IMR-90 (cell line): Measurements from ENCODE around the gene IQGAP2. TPM values are rescaled to one million over a fixed set of nuclear protein-coding genes. Genes with fewer than 3 reads are reported as not detected.

Source experiments
- ATAC-seq: fragments of 200-7000 bp; cut with Tn5 transposase; 2 replicates; pipeline ENCODE4 v1.9.1; 2020; ENCODE audit warnings: low read depth, mild to moderate bottlenecking, moderate library complexity
- BruUV-seq: library from RNA; stranded (reverse); fragments of 400-500 nt; replicated peaks from 2 replicates; lab custom pipeline; 2021; lab: Mats Ljungman, UMichigan
- CTCF ChIA-PET: fragments of 300-600 bp; formaldehyde crosslinking; extraction: SDS; loops from one replicate; lab custom pipeline; 2021; ENCODE audit warnings: antibody characterized with exemption; lab: Yijun Ruan, JAX
- POLR2A ChIA-PET: fragments of 300-600 bp; sonication (Branson Sonifier 250); formaldehyde crosslinking; loops from one replicate; lab custom pipeline; 2022; ENCODE audit warnings: antibody characterized with exemption; ENCODE audit not compliant: unreplicated experiment; lab: Charles Lee
- DNase-seq: peaks from one replicate; pipeline ENCODE4 v3.0.0; 2013
- H2AFZ ChIP-seq: replicated peaks from 2 replicates; pipeline ENCODE3; 2013; ENCODE audit warnings: low read length, mild to moderate bottlenecking; ENCODE audit not compliant: poor library complexity
- H2AK5ac ChIP-seq: 2 replicates; pipeline ENCODE4 v1.6.1; 2013; ENCODE audit warnings: low read depth, low read length, inconsistent platforms
- H2AK9ac ChIP-seq: replicated peaks from 2 replicates; pipeline ENCODE3; 2013; ENCODE audit warnings: mild to moderate bottlenecking, low read depth, low read length, moderate library complexity; ENCODE audit not compliant: poor library complexity
- H2BK120ac ChIP-seq: 2 replicates; pipeline ENCODE4 v1.6.1; 2013; ENCODE audit warnings: low read depth, low read length, inconsistent platforms
- H2BK15ac ChIP-seq: 3 replicates; pipeline ENCODE4 v1.6.1; 2013; ENCODE audit warnings: low read depth, low read length, inconsistent platforms
- H2BK20ac ChIP-seq: 2 replicates; pipeline ENCODE4 v1.6.1; 2013; ENCODE audit warnings: low read depth, mild to moderate bottlenecking, inconsistent platforms, low read length, moderate library complexity
- H2BK5ac ChIP-seq: 2 replicates; pipeline ENCODE4 v1.6.1; 2013; ENCODE audit warnings: mild to moderate bottlenecking, low read depth, low read length, inconsistent platforms; ENCODE audit not compliant: poor library complexity, severe bottlenecking
- H3K14ac ChIP-seq: replicated peaks from 2 replicates; pipeline ENCODE4 v1.6.1; 2013; ENCODE audit warnings: low read depth, low read length, inconsistent platforms
- H3K18ac ChIP-seq: 2 replicates; pipeline ENCODE4 v1.6.1; 2013; ENCODE audit warnings: low read depth, low read length, control low read depth
- H3K23ac ChIP-seq: 2 replicates; pipeline ENCODE4 v1.6.1; 2013; ENCODE audit warnings: low read depth, low read length, inconsistent platforms
- H3K27ac ChIP-seq: 2 replicates; pipeline ENCODE4 v1.5.1; 2013; ENCODE audit warnings: mild to moderate bottlenecking, control low read depth, low read length; ENCODE audit not compliant: insufficient read depth
- H3K27me3 ChIP-seq: 2 replicates; pipeline ENCODE4 v1.6.1; 2013; ENCODE audit warnings: low read length; ENCODE audit not compliant: control insufficient read depth, insufficient read depth
- H3K36me3 ChIP-seq: 2 replicates; pipeline ENCODE4 v1.6.1; 2013; ENCODE audit warnings: low read length, mixed read lengths; ENCODE audit not compliant: control insufficient read depth, insufficient read depth
- H3K4ac ChIP-seq: 2 replicates; pipeline ENCODE4 v1.6.1; 2013; ENCODE audit warnings: low read depth, low read length, inconsistent platforms
- H3K4me1 ChIP-seq: 2 replicates; pipeline ENCODE4 v1.6.1; 2013; ENCODE audit warnings: low read length, mixed read lengths; ENCODE audit not compliant: control insufficient read depth, insufficient read depth
- H3K4me2 ChIP-seq: 2 replicates; pipeline ENCODE4 v1.6.1; 2013; ENCODE audit warnings: low read depth, mild to moderate bottlenecking, control low read depth, low read length, moderate library complexity
- H3K4me3 ChIP-seq: 2 replicates; pipeline ENCODE4 v1.5.1; 2013; ENCODE audit warnings: low read depth, mild to moderate bottlenecking, control low read depth, low read length, moderate library complexity; ENCODE audit not compliant: insufficient read depth
- H3K56ac ChIP-seq: 2 replicates; pipeline ENCODE4 v1.6.1; 2013; ENCODE audit warnings: low read length, inconsistent platforms; ENCODE audit not compliant: insufficient read depth; ENCODE audit errors: extremely low read depth
- H3K79me1 ChIP-seq, 2 experiments: 2 replicates each; pipeline ENCODE4 v1.6.1; 2013; ENCODE audit warnings: low read length in 2 of 2, inconsistent platforms in 1 of 2, low read depth in 1 of 2
- H3K9ac ChIP-seq: 2 replicates; pipeline ENCODE4 v1.6.1; 2013; ENCODE audit warnings: low read depth, low read length, control low read depth
- H3K9me1 ChIP-seq: 2 replicates; pipeline ENCODE4 v1.6.1; 2013; ENCODE audit warnings: low read length, inconsistent platforms; ENCODE audit not compliant: insufficient read depth
- H3K9me3 ChIP-seq: 2 replicates; pipeline ENCODE4 v1.6.1; 2013; ENCODE audit warnings: low read length; ENCODE audit not compliant: control insufficient read depth, insufficient read depth
- H4K20me1 ChIP-seq: 2 replicates; pipeline ENCODE4 v1.6.1; 2013; ENCODE audit warnings: low read length, inconsistent platforms; ENCODE audit not compliant: insufficient read depth
- H4K5ac ChIP-seq: 2 replicates; pipeline ENCODE4 v1.6.1; 2013; ENCODE audit warnings: mild to moderate bottlenecking, low read depth, low read length, control low read depth
- H4K8ac ChIP-seq, 2 experiments: 2 replicates each; pipeline ENCODE4 v1.6.1; 2013; ENCODE audit warnings: low read depth in 2 of 2, low read length in 2 of 2, control low read depth in 1 of 2, inconsistent platforms in 1 of 2
- H4K91ac ChIP-seq: 2 replicates; pipeline ENCODE4 v1.6.1; 2013; ENCODE audit warnings: low read depth, low read length, inconsistent platforms; ENCODE audit not compliant: insufficient read depth
- CEBPB ChIP-seq: IDR thresholded peaks from 2 replicates; pipeline ENCODE4 v1.6.1; 2012; ENCODE audit warnings: low read depth, low read length, improper control_type of control experiment
- CHD1 ChIP-seq: IDR thresholded peaks from 2 replicates; pipeline ENCODE4 v1.6.1; 2012; ENCODE audit warnings: low read depth, low read length, improper control_type of control experiment
- MAFK ChIP-seq: IDR thresholded peaks from 2 replicates; pipeline ENCODE4 v1.6.1; 2012; ENCODE audit warnings: low read depth, low read length, improper control_type of control experiment
- MAZ ChIP-seq: IDR thresholded peaks from 2 replicates; pipeline ENCODE4 v1.6.1; 2012; ENCODE audit warnings: low read depth, mild to moderate bottlenecking, low read length, improper control_type of control experiment, moderate library complexity, borderline replicate concordance
- MXI1 ChIP-seq: IDR thresholded peaks from 2 replicates; pipeline ENCODE4 v1.6.1; 2012; ENCODE audit warnings: low read depth, mild to moderate bottlenecking, low read length, moderate library complexity, borderline replicate concordance
- NFE2L2 ChIP-seq: fragments of 150-350 bp; IDR thresholded peaks from 2 replicates; pipeline ENCODE4 v1.6.1; 2016; ENCODE audit warnings: low read depth, mild to moderate bottlenecking, low read length
- POLR2A ChIP-seq: IDR thresholded peaks from 2 replicates; pipeline ENCODE4 v1.6.1; 2012; ENCODE audit warnings: mild to moderate bottlenecking, low read depth, low read length
- RCOR1 ChIP-seq: IDR thresholded peaks from 2 replicates; pipeline ENCODE4 v1.6.1; 2012; ENCODE audit warnings: mild to moderate bottlenecking, low read length, improper control_type of control experiment; ENCODE audit not compliant: insufficient replicate concordance
- SMC3 ChIP-seq: fragments of 150-350 bp; IDR thresholded peaks from 2 replicates; pipeline ENCODE4 v1.6.1; 2016; ENCODE audit warnings: low read depth, mild to moderate bottlenecking, antibody characterized with exemption, low read length, moderate library complexity
- WGBS, 2 experiments: methylation state at CpG; one replicate each; pipeline versions ENCODE4 v1.1.5 to v1.1.7; 2013; ENCODE audit warnings: missing lambda C conversion rate in 2 of 2; ENCODE audit not compliant: insufficient read length in 1 of 2; ENCODE audit errors: extremely low coverage in 2 of 2; 5-methylcytosine and 5-hydroxymethylcytosine counted together
- dilution Hi-C: fragments of 300-500 bp; cut with HindIII; formaldehyde crosslinking; loops from one replicate; pipeline ENCODE4 v1.14.3; 2018; ENCODE audit warnings: low sequenced_read_pairs; ENCODE audit not compliant: unreplicated experiment
- in situ Hi-C: fragments of 300-500 bp; cut with MboI; formaldehyde crosslinking; loops from 3 replicates; pipeline ENCODE4 v1.14.3; 2019; ENCODE audit warnings: low sequenced_read_pairs, inconsistent platforms, mixed read lengths
- intact Hi-C: fragments of 100-400 bp; cut with micrococcal nuclease; formaldehyde crosslinking; loops from 2 replicates; pipeline ENCODE4 v1.10.0; 2022
- polyA plus RNA-seq, 3 experiments: library from polyadenylated mRNA; depleted of rRNA; stranded (reverse); fragments of >200 nt; gene quantifications; 2 replicates each; pipeline ENCODE4 v1.2.3, GENCODE V29; 2012; ENCODE audit warnings: low replicate concordance in 1 of 3
- total RNA-seq: library from RNA; depleted of rRNA; stranded (reverse); fragments of >200 nt; gene quantifications from 2 replicates; pipeline ENCODE4 v1.2.3, GENCODE V29; 2012
- TF ChIP-seq, protein P1 (sequence below): fragments of 150-350 bp; IDR thresholded peaks from 2 replicates; pipeline ENCODE4 v1.6.1; 2016; ENCODE audit warnings: low read depth, mild to moderate bottlenecking, low read length, moderate library complexity, borderline replicate concordance

Gene IQGAP2
- total and polyA plus RNA-seq, 2 of the 4 experiments (the other 2 are of a cell fraction) = 0.21 to 0.36 TPM

DNA sequence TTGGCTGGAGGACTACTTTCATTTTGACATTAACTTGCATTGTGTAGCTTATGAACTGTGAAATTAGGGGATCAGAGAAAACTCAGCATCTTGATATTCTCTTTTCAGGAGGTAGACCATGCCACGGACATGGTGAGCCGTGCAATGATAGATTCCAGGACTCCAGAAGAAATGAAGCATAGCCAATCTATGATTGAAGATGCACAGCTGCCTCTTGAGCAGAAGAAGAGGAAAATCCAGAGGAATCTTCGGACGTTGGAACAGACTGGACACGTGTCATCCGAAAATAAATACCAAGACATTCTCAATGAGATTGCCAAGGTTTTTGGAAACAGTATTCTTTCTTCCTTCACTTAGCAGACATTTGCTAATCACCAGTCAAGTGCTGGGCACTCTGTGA, 292.3 kb downstream of the IQGAP2 start:
- Histone ChIP-seq H4K8ac (peak overlapping the region; percentile 16 to 31; a peak in 3 of 4 replicates), H2AK5ac (peak overlapping the region; percentile 59; the same call in 1 of the 2 replicates), H3K14ac (peak overlapping the region; percentile 31; the same call in 1 of the 2 replicates), H3K9me1 (peaks cover 8% of the 10 kb centered on the region; the same call in 1 of the 2 replicates), H3K4me3 (no peak overlapping the region), H2BK20ac (peak overlapping the region; percentile 67), H4K5ac (peak overlapping the region; percentile 82; the same call in 1 of the 2 replicates), H4K20me1 (no peaks in the 10 kb centered on the region), H3K9ac (no peak overlapping the region), H4K91ac (peak overlapping the region; percentile 61), H3K27me3 (no peaks in the 10 kb centered on the region), H2BK5ac (no peak overlapping the region), H3K4ac (peak overlapping the region; percentile 71), H3K27ac (no peak overlapping the region), H3K4me2 (no peak overlapping the region), H3K79me1 (peaks cover 0 to 4% of the 10 kb centered on the region in 2 experiments; a peak in 2 of 4 replicates), H2AFZ (no peak overlapping the region), H3K23ac (peak overlapping the region; percentile 35; the same call in 1 of the 2 replicates), H2AK9ac (no peak overlapping the region), H3K56ac (no peak overlapping the region), H3K9me3 (no peaks in the 10 kb centered on the region), H2BK120ac (peak overlapping the region; percentile 77), H3K18ac (peak overlapping the region; percentile 61; the same call in 1 of the 2 replicates), H3K4me1 (peaks cover 15% of the 10 kb centered on the region), H2BK15ac (peak overlapping the region; percentile 95; the same call in 2 of the 3 replicates), H3K36me3 (no peaks in the 10 kb centered on the region)
- dilution Hi-C loops = no loop called here
- no TSS peak for BruUV-seq
- 94% methylated on average over 2 of the region's 6 CpGs; no CpG with 5 or more reads in 1 of the 2 experiments for WGBS, 2 experiments
- in situ Hi-C loops = no loop called here
- no peak for TF ChIP-seq SMC3
- no peak for TF ChIP-seq MAZ
- TF ChIP-seq MAFK = no peak
- no peak for TF ChIP-seq MXI1
- TF ChIP-seq POLR2A = no peak
- TF ChIP-seq CEBPB = no peak
- no peak for TF ChIP-seq RCOR1
- TF ChIP-seq NFE2L2 = no peak
- no peak for TF ChIP-seq CHD1
- TF ChIP-seq, protein P1, sequence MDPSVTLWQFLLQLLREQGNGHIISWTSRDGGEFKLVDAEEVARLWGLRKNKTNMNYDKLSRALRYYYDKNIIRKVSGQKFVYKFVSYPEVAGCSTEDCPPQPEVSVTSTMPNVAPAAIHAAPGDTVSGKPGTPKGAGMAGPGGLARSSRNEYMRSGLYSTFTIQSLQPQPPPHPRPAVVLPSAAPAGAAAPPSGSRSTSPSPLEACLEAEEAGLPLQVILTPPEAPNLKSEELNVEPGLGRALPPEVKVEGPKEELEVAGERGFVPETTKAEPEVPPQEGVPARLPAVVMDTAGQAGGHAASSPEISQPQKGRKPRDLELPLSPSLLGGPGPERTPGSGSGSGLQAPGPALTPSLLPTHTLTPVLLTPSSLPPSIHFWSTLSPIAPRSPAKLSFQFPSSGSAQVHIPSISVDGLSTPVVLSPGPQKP = no peak
- ATAC-seq (no peak), DNase-seq (no peak)
- intact Hi-C loops = no loop called here
- POLR2A ChIA-PET = no interaction called here
- CTCF ChIA-PET = interaction anchor here (0.7 kb wide), 1 partner anchor 97 kb away, joined by 3 read pairs; no protein-coding TSS in a partner anchor
